Aorta (tissue), 5 donors: ENCODE measurements around the gene FAM13C. TPM values are rescaled to one million over a fixed set of nuclear protein-coding genes. Genes with fewer than 3 reads are reported as not detected.
"Not testable (repeated sequence)": the region's sequence is repeated elsewhere in the genome, so short reads cannot be mapped to it uniquely, and the experiment has no call there.

Experiments
- ATAC-seq: fragments of 200-7000 bp; cut with Tn5 transposase; one replicate; pipeline ENCODE4 v1.9.1; 2022; ENCODE audit warnings: moderate library complexity; ENCODE audit not compliant: low FRiP score
- DNase-seq, 2 donors: peaks; one replicate each; pipeline ENCODE4 v3.0.0-alpha.2; 2020
- H3K27ac ChIP-seq, 2 donors: one replicate each; pipeline ENCODE4 v1.5.1; 2013; ENCODE audit warnings: low read length in 2 of 2, mild to moderate bottlenecking in 2 of 2, moderate library complexity in 2 of 2, control low read depth in 1 of 2, inconsistent platforms in 1 of 2, low read depth in 1 of 2
- H3K27me3 ChIP-seq, 2 donors: one replicate each; pipeline ENCODE4 v1.6.1; 2013; ENCODE audit warnings: control low read depth in 1 of 2, low read length in 1 of 2, mild to moderate bottlenecking in 1 of 2, moderate library complexity in 1 of 2; ENCODE audit not compliant: insufficient read depth in 2 of 2, control insufficient read depth in 1 of 2
- H3K36me3 ChIP-seq, 2 donors: one replicate each; pipeline ENCODE4 v1.6.1; 2013; ENCODE audit warnings: control low read depth in 1 of 2, low read length in 1 of 2, mild to moderate bottlenecking in 1 of 2; ENCODE audit not compliant: insufficient read depth in 2 of 2, control insufficient read depth in 1 of 2
- H3K4me1 ChIP-seq, 2 donors: one replicate each; pipeline ENCODE4 v1.6.1; 2013; ENCODE audit warnings: low read length in 2 of 2, control low read depth in 1 of 2, mild to moderate bottlenecking in 1 of 2, moderate library complexity in 1 of 2; ENCODE audit not compliant: insufficient read depth in 2 of 2, control insufficient read depth in 1 of 2
- H3K4me3 ChIP-seq, 2 donors: one replicate each; pipeline ENCODE4 v1.5.1; 2013; ENCODE audit warnings: low read length in 2 of 2, control low read depth in 1 of 2, mild to moderate bottlenecking in 1 of 2
- H3K9me3 ChIP-seq: one replicate; pipeline ENCODE4 v1.6.1; 2013; ENCODE audit warnings: mild to moderate bottlenecking, low read length; ENCODE audit not compliant: control insufficient read depth
- WGBS, 2 donors: extraction: QIAGEN DNeasy Blood & Tissue Kit; methylation state at CpG; one replicate each; pipeline ENCODE4 v1.1.7; 2013; 5-methylcytosine and 5-hydroxymethylcytosine counted together
- intact Hi-C, 2 donors: fragments of 100-400 bp; cut with DNase I; formaldehyde crosslinking; loops; one replicate each; pipeline versions ENCODE4 v1.14.2 to v1.15.0; 2022
- polyA plus RNA-seq, 2 donors: library from polyadenylated mRNA; stranded (reverse); fragments of 200-250 nt; gene quantifications; one replicate each; pipeline ENCODE4 v1.2.3, GENCODE V29; 2013
- total RNA-seq, 2 donors: library from RNA; stranded (reverse); fragmentation: NEBNext Ultra II Directional; extraction: Animal tissue kit (Norgen Biotek cat#: 25700); gene quantifications; one replicate each; pipeline ENCODE4 v1.2.1, GENCODE V29; 2021
- donor health status: healthy with polysubstance abuse.
- donor health status: Bipolar disorder and iron deficiency.
- donor health status: DM: no; HTN: no; CAD: no.
- donor health status: DM: no; HTN: no; CAD: no.
- donor health status: DM: yes; HTN: yes; CAD: no.

The FAM13C gene
- total and polyA plus RNA-seq, 4 donors = 7.4 to 49.7 (median 12.2) TPM

GRCh38 chr10:59239108-59239507 lies 123.2 kb downstream of the FAM13C start:
- not testable (repeated sequence) for H3K36me3 ChIP-seq, DNase-seq, H3K27ac ChIP-seq, H3K9me3 ChIP-seq, ATAC-seq, H3K4me1 ChIP-seq, H3K4me3 ChIP-seq, H3K27me3 ChIP-seq
- 71 to 72% methylated on average over 2 of the region's 2 CpGs for WGBS, 2 donors
- intact Hi-C loops = loop anchor here (5.0 to 10.0 kb wide), 4 partner anchors 287 to 666 kb away; partner anchors contain the start of gene CCDC6 (in 1 of the 2)

GRCh38 chr10:59237775-59238174 lies 124.6 kb downstream of the FAM13C start:
- Histone ChIP-seq H3K4me1 (no peaks in the 10 kb centered on the region), H3K9me3 (no peaks in the 10 kb centered on the region), H3K27ac (no peak overlapping the region), H3K27me3 (no peaks in the 10 kb centered on the region), H3K4me3 (no peak overlapping the region), H3K36me3 (no peaks in the 10 kb centered on the region)
- ATAC-seq (no peak), DNase-seq (no peak)
- intact Hi-C loops = loop anchor here (5.0 to 10.0 kb wide), 4 partner anchors 285 to 667 kb away; partner anchors contain the start of gene CCDC6 (in 1 of the 2)

- no peaks in the 10 kb centered on the region for H3K27me3 ChIP-seq
- H3K36me3 ChIP-seq = no peaks in the 10 kb centered on the region
- no peak for DNase-seq
- no peak overlapping the region for H3K4me3 ChIP-seq
- H3K4me1 ChIP-seq = no peaks in the 10 kb centered on the region
- intact Hi-C loops = loop anchor here (5.0 to 10.0 kb wide), 4 partner anchors 284 to 669 kb away; partner anchors contain the start of gene CCDC6 (in 1 of the 2)
- 92 to 94% methylated on average over 4 of the region's 4 CpGs for WGBS, 2 donors
- ATAC-seq = no peak
- no peaks in the 10 kb centered on the region for H3K9me3 ChIP-seq
- no peak overlapping the region for H3K27ac ChIP-seq
Observed at GRCh38 chr10:59236064-59236697, 126.2 kb downstream of the FAM13C start.

- intact Hi-C loops = loop anchor here (5.0 to 10.0 kb wide), 4 partner anchors 283 to 670 kb away; partner anchors contain the start of gene CCDC6 (in 1 of the 2)
Observed at GRCh38 chr10:59234816-59235429, 127.4 kb downstream of the FAM13C start.

GRCh38 chr10:59234194-59234593 lies 128.2 kb downstream of the FAM13C start:
- Histone ChIP-seq H3K27ac (no peak overlapping the region), H3K9me3 (no peaks in the 10 kb centered on the region), H3K36me3 (no peaks in the 10 kb centered on the region), H3K4me1 (no peaks in the 10 kb centered on the region), H3K4me3 (no peak overlapping the region), H3K27me3 (no peaks in the 10 kb centered on the region)
- ATAC-seq (no peak), DNase-seq (no peak)
- intact Hi-C loops = loop anchor here (10.0 kb wide), 2 partner anchors 449 to 671 kb away; partner anchors contain the start of gene CCDC6 (in 1 of the 2)
- WGBS, 2 donors = 76 to 81% methylated on average over 3 of the region's 3 CpGs

More at GRCh38 chr10:59234816-59235429, 127.4 kb downstream of the FAM13C start:
- DNase-seq (no peak), ATAC-seq (no peak)
- Histone ChIP-seq H3K27ac (no peak overlapping the region), H3K4me1 (no peaks in the 10 kb centered on the region), H3K4me3 (no peak overlapping the region), H3K36me3 (no peaks in the 10 kb centered on the region), H3K27me3 (no peaks in the 10 kb centered on the region), H3K9me3 (no peaks in the 10 kb centered on the region)

- no peaks in the 10 kb centered on the region for H3K9me3 ChIP-seq
- DNase-seq (no peak), ATAC-seq (no peak)
- H3K36me3 ChIP-seq = no peaks in the 10 kb centered on the region
- no peaks in the 10 kb centered on the region for H3K4me1 ChIP-seq
- H3K4me3 ChIP-seq = no peak overlapping the region
- no peak overlapping the region for H3K27ac ChIP-seq
- H3K27me3 ChIP-seq = no peaks in the 10 kb centered on the region
- 94 to 95% methylated on average over 4 of the region's 4 CpGs for WGBS, 2 donors
- intact Hi-C loops = no loop called here
Observed at GRCh38 chr10:59229441-59229840, 132.9 kb downstream of the FAM13C start.

- no peaks in the 10 kb centered on the region for H3K36me3 ChIP-seq
- H3K4me3 ChIP-seq = no peak overlapping the region
- H3K27ac ChIP-seq = no peak overlapping the region
- ATAC-seq = no peak
- no peaks in the 10 kb centered on the region for H3K9me3 ChIP-seq
- 95 to 97% methylated on average over 3 of the region's 3 CpGs for WGBS, 2 donors
- intact Hi-C loops = no loop called here
- H3K27me3 ChIP-seq = no peaks in the 10 kb centered on the region
- no peak for DNase-seq
- H3K4me1 ChIP-seq = no peaks in the 10 kb centered on the region
Observed at GRCh38 chr10:59227136-59227673, 135.1 kb downstream of the FAM13C start.

GRCh38 chr10:59225211-59225610 lies 137.1 kb downstream of the FAM13C start:
- H3K36me3 ChIP-seq = no peaks in the 10 kb centered on the region
- no peaks in the 10 kb centered on the region for H3K9me3 ChIP-seq
- intact Hi-C loops = no loop called here
- H3K4me3 ChIP-seq = no peak overlapping the region
- ATAC-seq (no peak), DNase-seq (no peak)
- H3K27me3 ChIP-seq = no peaks in the 10 kb centered on the region
- no peak overlapping the region for H3K27ac ChIP-seq
- H3K4me1 ChIP-seq = no peaks in the 10 kb centered on the region

GRCh38 chr10:59223597-59223996 lies 138.8 kb downstream of the FAM13C start:
- DNase-seq, H3K4me1 ChIP-seq, intact Hi-C loops, H3K27me3 ChIP-seq, H3K9me3 ChIP-seq, ATAC-seq, H3K27ac ChIP-seq, H3K4me3 ChIP-seq, H3K36me3 ChIP-seq: not testable (repeated sequence)
- WGBS, 2 donors = 90 to 93% methylated on average over 2 of the region's 2 CpGs
